MM.1S (cell line): ENCODE results near the gene C5orf15.
"Not testable (repeated sequence)": the region's sequence is repeated elsewhere in the genome, so short reads cannot be mapped to it uniquely, and the experiment has no call there.

Source experiments
- EZH2 ChIP-seq: fragments of 300-600 bp; sonication (generic); optimal IDR thresholded peaks from 2 replicates; pipeline ENCODE3; 2017; ENCODE audit warnings: low read depth, mild to moderate bottlenecking, antibody characterized with exemption, low read length, mixed read lengths
- EZH2phosphoT487 ChIP-seq: fragments of 300-600 bp; sonication (generic); IDR thresholded peaks from 2 replicates; pipeline ENCODE4 v1.6.1; 2018; ENCODE audit warnings: antibody characterized with exemption, low read length

DNA sequence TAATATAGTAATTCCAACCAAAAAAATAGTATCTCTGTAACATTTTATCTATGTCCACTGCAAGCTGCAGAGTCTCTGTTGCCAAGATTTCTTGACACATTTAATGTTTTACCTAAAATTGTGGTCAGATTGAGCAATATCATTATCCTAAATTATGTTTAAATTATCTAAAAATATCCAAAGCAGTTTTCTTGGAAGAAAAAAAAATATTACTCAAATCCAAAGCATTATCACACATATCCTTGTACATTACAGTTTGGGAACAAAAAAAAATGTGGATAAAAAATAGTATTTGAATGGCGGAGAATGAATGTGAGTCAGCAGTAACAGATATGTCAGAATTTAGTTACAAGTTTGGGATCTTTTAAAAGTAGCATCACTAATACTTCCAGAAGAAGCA, 12.2 kb downstream of the C5orf15 start:
- not testable (repeated sequence) for TF ChIP-seq EZH2phosphoT487, EZH2
